ENCODE data around the gene COBL. TPM values are rescaled to one million over a fixed set of nuclear protein-coding genes. Genes with fewer than 3 reads are reported as not detected.

The COBL gene
- total RNA-seq, 2 experiments from 2014 or later, result not detected

- POLR2A ChIA-PET, result no interaction called here
- Mint-ChIP-seq H3K4me1 (ENCODE audit: low read depth) (no peaks in the 10 kb centered on the region), H3K9me3 (ENCODE audit: insufficient read depth) (no peaks in the 10 kb centered on the region), H3K27ac (no peak overlapping the region), H3K36me3 (ENCODE audit: low read depth) (no peaks in the 10 kb centered on the region), H3K4me3 (no peak overlapping the region), H3K27me3 (ENCODE audit: low read depth) (no peaks in the 10 kb centered on the region)
- ATAC-seq (no peak), DNase-seq (no peak)
- CTCF ChIA-PET, result no interaction called here
These were observed 8.7 kb upstream of the COBL start for GRCh38 chr7:51325261-51325676.

- POLR2A ChIA-PET, result no interaction called here
- H3K9me3 Mint-ChIP-seq (ENCODE audit: insufficient read depth), result no peaks in the 10 kb centered on the region
- H3K36me3 Mint-ChIP-seq (ENCODE audit: low read depth), result no peaks in the 10 kb centered on the region
- H3K27ac Mint-ChIP-seq, result no peak overlapping the region
- no peak for DNase-seq
- H3K4me3 Mint-ChIP-seq, result no peak overlapping the region
- CTCF ChIA-PET, result no interaction called here
- ATAC-seq, result no peak
- H3K27me3 Mint-ChIP-seq (ENCODE audit: low read depth), result peaks cover 2% of the 10 kb centered on the region
- no peaks in the 10 kb centered on the region for H3K4me1 Mint-ChIP-seq (ENCODE audit: low read depth)
These were observed 7.7 kb upstream of the COBL start for GRCh38 chr7:51324206-51324898.

- POLR2A ChIA-PET, result no interaction called here
- H3K4me3 Mint-ChIP-seq, result no peak overlapping the region
- H3K9me3 Mint-ChIP-seq (ENCODE audit: insufficient read depth), result no peaks in the 10 kb centered on the region
- H3K27ac Mint-ChIP-seq, result no peak overlapping the region
- ATAC-seq (no peak), DNase-seq (no peak)
- no peaks in the 10 kb centered on the region for H3K36me3 Mint-ChIP-seq (ENCODE audit: low read depth)
- no peaks in the 10 kb centered on the region for H3K4me1 Mint-ChIP-seq (ENCODE audit: low read depth)
- CTCF ChIA-PET, result interaction anchor here (0.7 kb wide), 1 partner anchor 437 kb away, joined by 3 read pairs; no protein-coding TSS in a partner anchor
- H3K27me3 Mint-ChIP-seq (ENCODE audit: low read depth), result peaks cover 20% of the 10 kb centered on the region
These were observed 5.4 kb upstream of the COBL start for GRCh38 chr7:51321961-51322515.

GRCh38 chr7:51318886-51319579 is 2.4 kb upstream of the COBL start:
- no peak overlapping the region for H3K4me3 Mint-ChIP-seq
- H3K4me1 Mint-ChIP-seq (ENCODE audit: low read depth), result no peaks in the 10 kb centered on the region
- no peaks in the 10 kb centered on the region for H3K36me3 Mint-ChIP-seq (ENCODE audit: low read depth)
- DNase-seq (no peak), ATAC-seq (no peak)
- no peak overlapping the region for H3K27ac Mint-ChIP-seq
- POLR2A ChIA-PET, result no interaction called here
- peaks cover 36% of the 10 kb centered on the region for H3K27me3 Mint-ChIP-seq (ENCODE audit: low read depth)
- no peaks in the 10 kb centered on the region for H3K9me3 Mint-ChIP-seq (ENCODE audit: insufficient read depth)
- CTCF ChIA-PET, result no interaction called here

- Mint-ChIP-seq H3K9me3 (ENCODE audit: insufficient read depth) (no peaks in the 10 kb centered on the region), H3K27me3 (ENCODE audit: low read depth) (peaks cover 44% of the 10 kb centered on the region)
- CTCF ChIA-PET, result no interaction called here
These were observed 1.4 kb upstream of the COBL start for GRCh38 chr7:51318001-51318400.

GRCh38 chr7:51317582-51317910 is 937 bp upstream of the COBL start:
- H3K27me3 Mint-ChIP-seq (ENCODE audit: low read depth), result peaks cover 46% of the 10 kb centered on the region
- ATAC-seq (no peak), DNase-seq (no peak)
- no peaks in the 10 kb centered on the region for H3K9me3 Mint-ChIP-seq (ENCODE audit: insufficient read depth)
- H3K4me1 Mint-ChIP-seq (ENCODE audit: low read depth), result no peaks in the 10 kb centered on the region
- ChIA-PET CTCF (no interaction called here), POLR2A (no interaction called here)
- H3K27ac Mint-ChIP-seq, result no peak overlapping the region
- H3K36me3 Mint-ChIP-seq (ENCODE audit: low read depth), result no peaks in the 10 kb centered on the region
- no peak overlapping the region for H3K4me3 Mint-ChIP-seq

More at GRCh38 chr7:51318001-51318400, 1.4 kb upstream of the COBL start:
- Mint-ChIP-seq H3K4me1 (ENCODE audit: low read depth) (no peaks in the 10 kb centered on the region), H3K4me3 (no peak overlapping the region), H3K36me3 (ENCODE audit: low read depth) (no peaks in the 10 kb centered on the region), H3K27ac (no peak overlapping the region)
- POLR2A ChIA-PET, result no interaction called here
- ATAC-seq (no peak), DNase-seq (no peak)

GRCh38 chr7:51316262-51316665 is 345 bp downstream of the COBL start:
- CTCF ChIA-PET, result no interaction called here
- POLR2A ChIA-PET, result no interaction called here
- Mint-ChIP-seq H3K9me3 (ENCODE audit: insufficient read depth) (no peaks in the 10 kb centered on the region), H3K27me3 (ENCODE audit: low read depth) (peaks cover 47% of the 10 kb centered on the region), H3K27ac (no peak overlapping the region), H3K4me3 (no peak overlapping the region), H3K36me3 (ENCODE audit: low read depth) (no peaks in the 10 kb centered on the region), H3K4me1 (ENCODE audit: low read depth) (no peaks in the 10 kb centered on the region)
- ATAC-seq (peak; percentile 53), DNase-seq (no peak)

GRCh38 chr7:51315393-51316261 is 982 bp downstream of the COBL start:
- H3K27me3 Mint-ChIP-seq (ENCODE audit: low read depth), result peaks cover 47% of the 10 kb centered on the region
- POLR2A ChIA-PET, result no interaction called here
- CTCF ChIA-PET, result no interaction called here
- no peaks in the 10 kb centered on the region for H3K4me1 Mint-ChIP-seq (ENCODE audit: low read depth)
- DNase-seq, result no peak
- H3K4me3 Mint-ChIP-seq, result peak overlapping the region; percentile 36
- H3K27ac Mint-ChIP-seq, result no peak overlapping the region
- no peaks in the 10 kb centered on the region for H3K9me3 Mint-ChIP-seq (ENCODE audit: insufficient read depth)
- H3K36me3 Mint-ChIP-seq (ENCODE audit: low read depth), result no peaks in the 10 kb centered on the region
- peak; percentile 33 for ATAC-seq

- DNase-seq (no peak), ATAC-seq (no peak)
- Mint-ChIP-seq H3K4me1 (ENCODE audit: low read depth) (no peaks in the 10 kb centered on the region), H3K36me3 (ENCODE audit: low read depth) (no peaks in the 10 kb centered on the region), H3K4me3 (no peak overlapping the region), H3K27me3 (ENCODE audit: low read depth) (peaks cover 47% of the 10 kb centered on the region), H3K27ac (no peak overlapping the region), H3K9me3 (ENCODE audit: insufficient read depth) (no peaks in the 10 kb centered on the region)
- ChIA-PET POLR2A (no interaction called here), CTCF (no interaction called here)
These were observed 1.9 kb downstream of the COBL start for GRCh38 chr7:51314726-51315125.

- Mint-ChIP-seq H3K27me3 (ENCODE audit: low read depth) (peaks cover 42% of the 10 kb centered on the region), H3K27ac (no peak overlapping the region), H3K9me3 (ENCODE audit: insufficient read depth) (no peaks in the 10 kb centered on the region), H3K4me3 (no peak overlapping the region), H3K36me3 (ENCODE audit: low read depth) (no peaks in the 10 kb centered on the region), H3K4me1 (ENCODE audit: low read depth) (no peaks in the 10 kb centered on the region)
- ChIA-PET POLR2A (no interaction called here), CTCF (no interaction called here)
- DNase-seq, result no peak
- no peak for ATAC-seq
These were observed 2.7 kb downstream of the COBL start for GRCh38 chr7:51313738-51314425.

GRCh38 chr7:51312951-51313737 is 3.5 kb downstream of the COBL start:
- DNase-seq (no peak), ATAC-seq (no peak)
- Mint-ChIP-seq H3K4me3 (no peak overlapping the region), H3K36me3 (ENCODE audit: low read depth) (no peaks in the 10 kb centered on the region), H3K9me3 (ENCODE audit: insufficient read depth) (no peaks in the 10 kb centered on the region), H3K27me3 (ENCODE audit: low read depth) (peaks cover 40% of the 10 kb centered on the region), H3K4me1 (ENCODE audit: low read depth) (no peaks in the 10 kb centered on the region), H3K27ac (no peak overlapping the region)
- POLR2A ChIA-PET, result no interaction called here
- CTCF ChIA-PET, result no interaction called here

Data from activated CD8-positive, alpha-beta T cell treated with anti-CD3 and anti-CD28 coated beads, Interleukin-2, amount 10 ng/mL, durations not matched to agents 7 days and 5 days (primary cell).